Kidney epithelial cell (primary cell): ENCODE measurements around the gene ZCCHC17. TPM values are rescaled to one million over a fixed set of nuclear protein-coding genes. Genes with fewer than 3 reads are reported as not detected.

Experiments used
- DNase-seq: peaks from one replicate; pipeline ENCODE4 v3.0.0-alpha.2; 2010; ENCODE audit warnings: low read depth
- H3K27me3 ChIP-seq: 2 replicates; pipeline ENCODE4 v1.6.0; 2011; ENCODE audit warnings: low read length; ENCODE audit not compliant: control insufficient read depth, insufficient read depth
- H3K36me3 ChIP-seq: 2 replicates; pipeline ENCODE4 v1.5.1; 2011; ENCODE audit warnings: low read length; ENCODE audit not compliant: control insufficient read depth, insufficient read depth
- H3K4me3 ChIP-seq: 2 replicates; pipeline ENCODE4 v1.5.1; 2011; ENCODE audit warnings: low read depth, mild to moderate bottlenecking, control low read depth, low read length
- total RNA-seq: library from RNA; depleted of rRNA; stranded (reverse); fragments of >200 nt; gene quantifications from 2 replicates; pipeline ENCODE4 v1.2.3, GENCODE V29; 2015
- TF ChIP-seq, protein P1 (sequence below): IDR thresholded peaks from 2 replicates; pipeline ENCODE4 v1.5.1; 2011; ENCODE audit warnings: mild to moderate bottlenecking, moderate library complexity, low read length, control low read depth, inconsistent platforms; ENCODE audit not compliant: insufficient read depth, poor library complexity, severe bottlenecking

ZCCHC17 gene
- total RNA-seq, 1 donor from 2014 or later: 44.1 TPM

DNA sequence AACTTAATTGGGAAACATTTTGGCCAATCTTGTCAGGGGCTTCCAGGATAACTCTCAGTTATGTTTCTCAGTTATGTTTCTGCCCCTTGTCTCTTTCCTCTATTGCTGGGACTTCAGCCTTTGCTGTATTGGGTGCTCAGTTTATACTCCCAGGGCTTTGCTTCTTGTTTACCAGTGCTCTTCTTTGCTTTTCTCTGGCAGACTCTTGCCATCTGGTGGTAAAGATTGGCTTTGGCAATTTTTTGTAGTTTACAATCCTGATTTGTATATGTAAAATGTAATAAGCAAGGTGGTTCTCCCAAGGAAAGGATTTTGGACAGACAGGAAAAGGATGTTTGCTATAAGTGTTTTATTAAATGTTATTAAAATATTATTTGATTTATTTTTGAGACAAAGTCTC is 38.2 kb downstream of the ZCCHC17 start:
- DNase-seq: no peak
- TF ChIP-seq, protein P1, sequence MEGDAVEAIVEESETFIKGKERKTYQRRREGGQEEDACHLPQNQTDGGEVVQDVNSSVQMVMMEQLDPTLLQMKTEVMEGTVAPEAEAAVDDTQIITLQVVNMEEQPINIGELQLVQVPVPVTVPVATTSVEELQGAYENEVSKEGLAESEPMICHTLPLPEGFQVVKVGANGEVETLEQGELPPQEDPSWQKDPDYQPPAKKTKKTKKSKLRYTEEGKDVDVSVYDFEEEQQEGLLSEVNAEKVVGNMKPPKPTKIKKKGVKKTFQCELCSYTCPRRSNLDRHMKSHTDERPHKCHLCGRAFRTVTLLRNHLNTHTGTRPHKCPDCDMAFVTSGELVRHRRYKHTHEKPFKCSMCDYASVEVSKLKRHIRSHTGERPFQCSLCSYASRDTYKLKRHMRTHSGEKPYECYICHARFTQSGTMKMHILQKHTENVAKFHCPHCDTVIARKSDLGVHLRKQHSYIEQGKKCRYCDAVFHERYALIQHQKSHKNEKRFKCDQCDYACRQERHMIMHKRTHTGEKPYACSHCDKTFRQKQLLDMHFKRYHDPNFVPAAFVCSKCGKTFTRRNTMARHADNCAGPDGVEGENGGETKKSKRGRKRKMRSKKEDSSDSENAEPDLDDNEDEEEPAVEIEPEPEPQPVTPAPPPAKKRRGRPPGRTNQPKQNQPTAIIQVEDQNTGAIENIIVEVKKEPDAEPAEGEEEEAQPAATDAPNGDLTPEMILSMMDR: peak; percentile 39
- H3K36me3 ChIP-seq: no peaks in the 10 kb centered on the region
- no peak overlapping the region for H3K4me3 ChIP-seq
- H3K27me3 ChIP-seq: no peaks in the 10 kb centered on the region

DNA sequence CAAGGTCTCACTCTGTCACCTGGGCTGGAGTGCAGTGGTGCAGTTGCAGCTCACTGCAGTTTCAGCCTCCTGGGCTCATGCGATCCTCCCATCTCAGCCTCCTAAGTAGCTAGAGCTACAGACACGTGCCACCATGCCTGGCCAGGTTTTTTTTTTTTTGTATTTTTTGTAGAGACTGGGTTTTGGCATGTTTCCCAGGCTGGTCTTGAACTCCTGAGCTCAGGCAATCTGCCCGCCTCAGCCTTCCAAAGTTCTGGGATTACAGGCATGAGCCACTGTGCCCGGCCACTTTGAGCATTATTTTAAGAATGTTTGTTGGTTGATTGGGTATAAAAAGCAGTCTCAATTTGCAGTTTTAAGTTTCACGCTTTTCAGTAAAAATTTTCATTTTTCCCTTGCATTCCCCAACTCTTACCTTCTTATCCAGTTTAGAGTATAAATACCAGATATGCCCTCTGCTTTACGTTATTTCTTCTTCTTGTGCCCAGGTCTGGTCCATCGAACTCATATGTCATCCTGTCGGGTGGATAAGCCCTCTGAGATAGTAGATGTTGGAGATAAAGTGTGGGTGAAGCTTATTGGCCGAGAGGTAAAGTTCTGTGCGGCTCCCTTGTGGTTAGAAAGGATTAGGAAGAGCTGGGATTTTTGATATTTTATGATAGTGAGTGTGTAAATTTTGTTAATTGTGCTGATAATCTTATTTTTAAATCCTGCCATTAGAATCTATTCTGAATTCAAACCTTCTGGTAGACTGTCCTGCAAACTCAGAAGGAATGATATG is 40.0 kb downstream of the ZCCHC17 start:
- TF ChIP-seq, protein P1: no peak
- no peak for DNase-seq
- Histone ChIP-seq H3K36me3 (no peaks in the 10 kb centered on the region), H3K4me3 (no peak overlapping the region), H3K27me3 (no peaks in the 10 kb centered on the region)

DNA sequence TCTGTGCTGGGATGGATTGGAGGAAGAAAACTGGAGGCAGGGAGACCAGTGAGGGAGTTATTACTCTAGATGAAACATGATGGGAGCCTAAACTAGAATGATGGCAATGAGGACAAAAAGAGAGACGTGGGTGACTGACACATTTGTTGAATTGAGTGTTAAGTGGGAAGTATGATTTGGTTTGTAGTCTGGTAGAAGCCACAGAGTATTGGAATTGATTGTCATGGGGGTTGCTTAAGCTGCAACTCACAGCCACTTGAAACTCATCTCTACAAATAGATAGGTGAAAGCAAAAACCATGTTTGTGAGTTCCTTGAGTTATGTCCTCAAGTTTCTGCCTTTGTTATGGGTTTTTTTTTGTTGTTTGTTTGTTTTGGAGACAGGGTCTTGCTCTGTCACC is 47.7 kb downstream of the ZCCHC17 start:
- Histone ChIP-seq H3K27me3 (no peaks in the 10 kb centered on the region), H3K4me3 (no peak overlapping the region), H3K36me3 (no peaks in the 10 kb centered on the region)
- TF ChIP-seq, protein P1: no peak
- DNase-seq: no peak

DNA sequence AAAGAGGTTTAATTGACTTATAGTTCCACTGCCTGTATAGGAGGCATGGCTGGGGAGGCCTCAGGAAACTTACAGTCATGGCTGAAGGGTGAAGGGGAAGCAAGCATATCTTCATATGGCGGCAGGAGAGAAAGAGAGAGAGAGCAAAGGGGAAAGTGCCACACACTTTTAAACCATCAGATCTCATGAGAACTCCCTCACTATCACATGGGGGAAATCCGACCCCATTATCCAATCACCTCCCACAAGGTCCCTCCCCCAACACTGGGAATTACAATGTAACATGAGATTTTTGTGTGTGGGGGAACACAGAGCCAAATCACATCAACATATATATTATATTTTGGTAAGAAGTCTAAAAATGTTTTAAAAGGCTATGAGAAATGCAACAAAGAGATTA is 48.8 kb downstream of the ZCCHC17 start:
- H3K27me3 ChIP-seq: no peaks in the 10 kb centered on the region
- TF ChIP-seq, protein P1: no peak
- DNase-seq: no peak
- no peak overlapping the region for H3K4me3 ChIP-seq
- H3K36me3 ChIP-seq: no peaks in the 10 kb centered on the region

DNA sequence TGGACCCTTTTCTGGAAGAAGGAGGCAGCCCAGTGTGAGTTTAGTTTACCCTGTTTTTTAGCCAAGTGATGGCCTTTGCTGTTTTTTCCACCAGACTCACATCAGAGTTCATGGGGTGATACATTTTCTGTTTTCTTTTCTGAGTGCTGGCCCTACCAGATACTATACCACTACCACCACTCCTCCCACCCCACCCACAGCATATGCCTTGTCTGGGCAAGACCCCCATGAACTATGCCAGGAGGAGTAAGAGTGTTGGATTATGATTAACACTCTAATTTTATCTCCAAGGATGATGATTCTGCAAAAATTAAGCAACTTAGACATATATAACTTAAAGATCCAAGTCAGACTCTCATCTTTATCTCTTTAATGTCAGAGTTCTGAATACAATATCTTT is 50.0 kb downstream of the ZCCHC17 start:
- Histone ChIP-seq H3K36me3 (no peaks in the 10 kb centered on the region), H3K27me3 (no peaks in the 10 kb centered on the region), H3K4me3 (no peak overlapping the region)
- DNase-seq: no peak
- TF ChIP-seq, protein P1: no peak

DNA sequence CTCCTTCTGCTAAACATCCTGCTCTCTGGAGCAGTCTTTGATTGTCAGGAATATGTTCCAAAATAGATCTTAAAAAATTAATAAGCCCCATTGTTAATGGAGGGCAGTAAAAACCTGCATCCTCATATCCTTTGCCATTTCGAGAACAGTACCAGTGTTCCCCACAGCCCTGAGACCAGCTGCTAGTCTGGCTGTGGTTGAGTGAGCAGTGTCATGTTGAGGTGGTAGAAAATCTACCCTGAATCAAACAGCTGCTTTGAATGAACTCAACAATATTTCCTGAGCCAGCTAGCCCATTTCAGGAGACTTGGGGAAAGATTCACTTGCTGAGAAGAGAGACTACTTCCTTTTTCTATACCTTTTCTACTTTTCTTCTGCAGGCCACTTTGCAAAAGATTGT is 51.6 kb downstream of the ZCCHC17 start:
- DNase-seq: no peak
- Histone ChIP-seq H3K4me3 (no peak overlapping the region), H3K36me3 (no peaks in the 10 kb centered on the region), H3K27me3 (no peaks in the 10 kb centered on the region)
- TF ChIP-seq, protein P1: no peak
